WERI-Rb-1 (cell line): ENCODE results near the gene LRRN4.

Source experiments
- DNase-seq: peaks from one replicate; pipeline ENCODE4 v3.0.0-alpha.2; 2020
- H3K27ac ChIP-seq: fragments of 250-450 bp; sonication (Bioruptor Pico); 2 replicates; pipeline ENCODE4 v1.5.1; 2020; ENCODE audit warnings: mild to moderate bottlenecking, moderate library complexity
- H3K27me3 ChIP-seq: fragments of 250-450 bp; sonication (Bioruptor Pico); 2 replicates; pipeline ENCODE4 v1.5.1; 2021; ENCODE audit warnings: mild to moderate bottlenecking, low read depth, moderate library complexity; ENCODE audit not compliant: insufficient read depth, severe bottlenecking
- H3K36me3 ChIP-seq: fragments of 250-450 bp; sonication (Bioruptor Pico); 2 replicates; pipeline ENCODE4 v1.5.1; 2020; ENCODE audit warnings: mild to moderate bottlenecking, moderate library complexity
- H3K4me3 ChIP-seq: 2 replicates; pipeline ENCODE4 v1.5.1; 2011; ENCODE audit warnings: low read depth, mild to moderate bottlenecking, control low read depth, low read length
- H3K9me3 ChIP-seq: fragments of 250-450 bp; sonication (Bioruptor Pico); 2 replicates; pipeline ENCODE4 v1.5.1; 2021; ENCODE audit warnings: mild to moderate bottlenecking, moderate library complexity; ENCODE audit not compliant: severe bottlenecking
- TF ChIP-seq, protein P1 (sequence below): IDR thresholded peaks from 2 replicates; pipeline ENCODE4 v1.5.1; 2011; ENCODE audit warnings: low read depth, mild to moderate bottlenecking, control low read depth, inconsistent platforms, low read length

Gene LRRN4

DNA sequence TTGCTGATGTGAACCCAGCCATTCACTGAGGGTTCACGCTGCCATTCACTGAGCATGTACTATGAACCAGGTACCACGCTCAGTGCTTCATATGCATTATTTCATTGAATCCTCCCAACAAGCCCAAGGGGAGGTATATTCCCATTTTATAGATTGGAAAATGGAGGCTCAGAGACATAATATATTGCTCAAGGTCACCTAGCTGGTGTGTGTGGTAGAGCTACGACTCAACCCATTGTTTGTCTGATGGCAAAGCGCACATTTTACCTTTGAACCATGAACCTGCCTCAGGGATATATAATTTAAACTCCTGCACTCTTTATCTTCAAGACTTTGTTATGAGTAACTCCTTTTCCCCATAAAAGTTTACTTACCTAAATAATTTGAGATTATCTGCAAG, 40.7 kb upstream of the LRRN4 start:
- no peak for DNase-seq
- Histone ChIP-seq H3K27ac (no peak overlapping the region), H3K27me3 (peaks cover 2% of the 10 kb centered on the region), H3K36me3 (no peaks in the 10 kb centered on the region), H3K9me3 (no peaks in the 10 kb centered on the region), H3K4me3 (no peak overlapping the region)
- TF ChIP-seq, protein P1, sequence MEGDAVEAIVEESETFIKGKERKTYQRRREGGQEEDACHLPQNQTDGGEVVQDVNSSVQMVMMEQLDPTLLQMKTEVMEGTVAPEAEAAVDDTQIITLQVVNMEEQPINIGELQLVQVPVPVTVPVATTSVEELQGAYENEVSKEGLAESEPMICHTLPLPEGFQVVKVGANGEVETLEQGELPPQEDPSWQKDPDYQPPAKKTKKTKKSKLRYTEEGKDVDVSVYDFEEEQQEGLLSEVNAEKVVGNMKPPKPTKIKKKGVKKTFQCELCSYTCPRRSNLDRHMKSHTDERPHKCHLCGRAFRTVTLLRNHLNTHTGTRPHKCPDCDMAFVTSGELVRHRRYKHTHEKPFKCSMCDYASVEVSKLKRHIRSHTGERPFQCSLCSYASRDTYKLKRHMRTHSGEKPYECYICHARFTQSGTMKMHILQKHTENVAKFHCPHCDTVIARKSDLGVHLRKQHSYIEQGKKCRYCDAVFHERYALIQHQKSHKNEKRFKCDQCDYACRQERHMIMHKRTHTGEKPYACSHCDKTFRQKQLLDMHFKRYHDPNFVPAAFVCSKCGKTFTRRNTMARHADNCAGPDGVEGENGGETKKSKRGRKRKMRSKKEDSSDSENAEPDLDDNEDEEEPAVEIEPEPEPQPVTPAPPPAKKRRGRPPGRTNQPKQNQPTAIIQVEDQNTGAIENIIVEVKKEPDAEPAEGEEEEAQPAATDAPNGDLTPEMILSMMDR, result no peak

DNA sequence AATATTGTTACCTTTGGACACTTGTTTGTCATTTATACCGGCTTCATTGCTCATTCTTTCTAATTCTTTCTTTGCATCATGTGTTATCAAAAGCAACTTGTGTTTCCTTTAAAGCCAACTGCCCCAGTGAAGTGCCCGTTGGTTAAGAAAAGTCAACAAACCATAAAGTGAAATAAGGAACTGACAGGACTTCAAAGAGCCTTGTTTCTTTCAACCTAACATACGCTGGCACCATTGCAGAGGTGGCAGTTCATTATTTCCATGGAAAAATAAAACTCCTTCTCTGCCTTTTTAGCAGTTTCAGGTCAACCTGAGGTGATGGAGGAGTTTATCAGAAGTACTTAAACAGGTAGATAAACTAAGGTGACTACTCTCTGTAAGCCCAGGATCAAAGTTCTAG, 40.2 kb upstream of the LRRN4 start:
- TF ChIP-seq, protein P1, result no peak
- H3K27me3 ChIP-seq, result peaks cover 2% of the 10 kb centered on the region
- no peak overlapping the region for H3K27ac ChIP-seq
- no peaks in the 10 kb centered on the region for H3K9me3 ChIP-seq
- no peak for DNase-seq
- H3K4me3 ChIP-seq, result no peak overlapping the region
- no peaks in the 10 kb centered on the region for H3K36me3 ChIP-seq

DNA sequence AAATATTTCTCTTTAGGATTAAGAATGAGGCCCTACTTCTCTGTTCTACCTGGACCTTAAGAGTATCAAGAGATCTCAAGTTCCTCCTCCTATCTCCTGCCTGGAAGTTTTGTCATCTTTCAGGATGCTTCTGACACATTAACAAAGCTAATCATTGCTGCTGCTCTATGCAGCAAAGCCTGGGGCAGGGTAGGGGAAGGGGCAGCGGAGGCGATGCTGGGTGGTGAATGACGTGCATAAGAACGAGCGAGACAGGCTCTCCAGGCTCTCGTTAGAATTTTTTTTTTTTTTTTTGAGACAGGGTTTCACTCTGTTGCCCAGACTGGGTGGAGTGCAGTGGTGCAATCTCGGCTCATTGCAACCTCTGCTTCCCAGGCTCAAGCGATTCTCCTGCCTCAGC, 37.8 kb upstream of the LRRN4 start:
- Histone ChIP-seq H3K9me3 (no peaks in the 10 kb centered on the region), H3K27ac (no peak overlapping the region), H3K36me3 (no peaks in the 10 kb centered on the region), H3K27me3 (peaks cover 2% of the 10 kb centered on the region), H3K4me3 (no peak overlapping the region)
- TF ChIP-seq, protein P1, result no peak
- DNase-seq, result no peak

DNA sequence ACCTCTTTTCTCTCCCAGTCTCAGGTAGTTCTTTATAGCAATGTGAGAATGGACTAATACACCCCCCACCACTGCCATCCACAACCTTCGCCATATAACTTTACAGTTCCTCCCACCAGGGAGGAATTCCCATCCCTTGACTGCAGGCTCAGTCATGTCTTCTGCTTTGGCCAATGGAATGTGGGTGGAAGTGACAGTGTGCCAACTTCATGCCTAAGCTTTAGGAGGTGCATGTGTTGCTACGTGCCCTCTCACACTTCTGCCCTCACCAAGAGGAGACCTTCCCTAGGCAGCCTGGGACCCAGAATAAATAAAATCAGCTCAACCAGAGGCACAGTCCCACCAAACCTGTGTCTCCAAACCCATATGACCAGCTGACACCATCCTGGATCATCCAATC, 33.0 kb upstream of the LRRN4 start:
- H3K36me3 ChIP-seq, result no peaks in the 10 kb centered on the region
- no peaks in the 10 kb centered on the region for H3K9me3 ChIP-seq
- H3K27ac ChIP-seq, result no peak overlapping the region
- H3K27me3 ChIP-seq, result no peaks in the 10 kb centered on the region
- no peak overlapping the region for H3K4me3 ChIP-seq
- TF ChIP-seq, protein P1, result no peak
- DNase-seq, result no peak

DNA sequence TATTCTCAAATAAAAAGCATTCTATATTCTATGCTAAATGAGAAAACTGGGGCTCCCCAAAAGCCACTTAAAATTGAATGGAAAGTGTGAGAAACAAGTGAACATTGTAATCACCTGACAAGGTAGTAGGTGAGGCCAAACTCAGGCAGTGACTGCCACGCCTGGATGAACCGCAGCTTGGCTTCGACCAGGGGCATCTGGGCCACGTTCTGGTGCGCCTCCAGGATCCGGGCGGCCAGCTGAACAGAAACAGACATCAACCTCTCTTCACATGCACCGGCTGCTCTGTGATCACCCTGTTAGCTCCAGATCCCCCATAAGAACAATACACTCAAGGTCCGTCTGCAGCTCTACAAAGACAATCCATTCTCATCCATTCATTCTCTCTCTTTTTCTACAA, 30.1 kb upstream of the LRRN4 start:
- DNase-seq, result no peak

DNA sequence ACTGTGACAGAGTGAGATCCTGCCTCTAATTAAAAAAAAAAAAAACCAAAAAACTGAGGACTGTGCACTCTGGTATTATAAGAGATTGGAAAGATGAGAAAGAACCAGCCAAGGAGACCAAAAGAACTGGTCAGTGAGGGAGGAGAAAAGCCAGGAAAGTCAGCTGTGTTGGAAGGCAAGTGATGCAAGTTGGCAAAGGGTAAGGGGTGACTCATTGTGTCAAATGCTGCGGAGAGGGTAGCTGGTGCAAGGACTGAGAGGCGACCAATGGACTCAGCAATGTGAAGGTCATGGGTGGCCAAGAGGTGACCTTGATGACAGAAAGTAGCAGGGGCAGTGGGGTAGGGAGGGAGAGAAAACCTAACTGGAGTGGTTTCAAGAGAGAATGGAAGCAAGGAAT, 27.4 kb upstream of the LRRN4 start:
- H3K9me3 ChIP-seq, result no peaks in the 10 kb centered on the region
- TF ChIP-seq, protein P1, result no peak
- H3K4me3 ChIP-seq, result no peak overlapping the region
- no peaks in the 10 kb centered on the region for H3K36me3 ChIP-seq
- no peak for DNase-seq
- no peaks in the 10 kb centered on the region for H3K27me3 ChIP-seq
- no peak overlapping the region for H3K27ac ChIP-seq

More for the DNA sequence above, 30.1 kb upstream of the LRRN4 start:
- no peak overlapping the region for H3K27ac ChIP-seq
- no peaks in the 10 kb centered on the region for H3K9me3 ChIP-seq
- no peak overlapping the region for H3K4me3 ChIP-seq
- no peaks in the 10 kb centered on the region for H3K27me3 ChIP-seq
- H3K36me3 ChIP-seq, result no peaks in the 10 kb centered on the region
- TF ChIP-seq, protein P1, result no peak
